IMR-90 (cell line): Measurements from ENCODE around the gene TWIST1. TPM values are rescaled to one million over a fixed set of nuclear protein-coding genes. Genes with fewer than 3 reads are reported as not detected.

ENCODE experiments used
- ATAC-seq: fragments of 200-7000 bp; cut with Tn5 transposase; 2 replicates; pipeline ENCODE4 v1.9.1; 2020; ENCODE audit warnings: low read depth, mild to moderate bottlenecking, moderate library complexity
- BruUV-seq: library from RNA; stranded (reverse); fragments of 400-500 nt; replicated peaks from 2 replicates; lab custom pipeline; 2021; lab: Mats Ljungman, UMichigan
- CTCF ChIA-PET: fragments of 300-600 bp; formaldehyde crosslinking; extraction: SDS; loops from one replicate; lab custom pipeline; 2021; ENCODE audit warnings: antibody characterized with exemption; lab: Yijun Ruan, JAX
- POLR2A ChIA-PET: fragments of 300-600 bp; sonication (Branson Sonifier 250); formaldehyde crosslinking; loops from one replicate; lab custom pipeline; 2022; ENCODE audit warnings: antibody characterized with exemption; ENCODE audit not compliant: unreplicated experiment; lab: Charles Lee
- DNase-seq: peaks from one replicate; pipeline ENCODE4 v3.0.0; 2013
- H2AFZ ChIP-seq: replicated peaks from 2 replicates; pipeline ENCODE3; 2013; ENCODE audit warnings: low read length, mild to moderate bottlenecking; ENCODE audit not compliant: poor library complexity
- H2AK5ac ChIP-seq: 2 replicates; pipeline ENCODE4 v1.6.1; 2013; ENCODE audit warnings: low read depth, low read length, inconsistent platforms
- H2AK9ac ChIP-seq: replicated peaks from 2 replicates; pipeline ENCODE3; 2013; ENCODE audit warnings: mild to moderate bottlenecking, low read depth, low read length, moderate library complexity; ENCODE audit not compliant: poor library complexity
- H2BK120ac ChIP-seq: 2 replicates; pipeline ENCODE4 v1.6.1; 2013; ENCODE audit warnings: low read depth, low read length, inconsistent platforms
- H2BK15ac ChIP-seq: 3 replicates; pipeline ENCODE4 v1.6.1; 2013; ENCODE audit warnings: low read depth, low read length, inconsistent platforms
- H2BK20ac ChIP-seq: 2 replicates; pipeline ENCODE4 v1.6.1; 2013; ENCODE audit warnings: low read depth, mild to moderate bottlenecking, inconsistent platforms, low read length, moderate library complexity
- H2BK5ac ChIP-seq: 2 replicates; pipeline ENCODE4 v1.6.1; 2013; ENCODE audit warnings: mild to moderate bottlenecking, low read depth, low read length, inconsistent platforms; ENCODE audit not compliant: poor library complexity, severe bottlenecking
- H3K14ac ChIP-seq: replicated peaks from 2 replicates; pipeline ENCODE4 v1.6.1; 2013; ENCODE audit warnings: low read depth, low read length, inconsistent platforms
- H3K18ac ChIP-seq: 2 replicates; pipeline ENCODE4 v1.6.1; 2013; ENCODE audit warnings: low read depth, low read length, control low read depth
- H3K23ac ChIP-seq: 2 replicates; pipeline ENCODE4 v1.6.1; 2013; ENCODE audit warnings: low read depth, low read length, inconsistent platforms
- H3K27ac ChIP-seq: 2 replicates; pipeline ENCODE4 v1.5.1; 2013; ENCODE audit warnings: mild to moderate bottlenecking, control low read depth, low read length; ENCODE audit not compliant: insufficient read depth
- H3K27me3 ChIP-seq: 2 replicates; pipeline ENCODE4 v1.6.1; 2013; ENCODE audit warnings: low read length; ENCODE audit not compliant: control insufficient read depth, insufficient read depth
- H3K36me3 ChIP-seq: 2 replicates; pipeline ENCODE4 v1.6.1; 2013; ENCODE audit warnings: low read length, mixed read lengths; ENCODE audit not compliant: control insufficient read depth, insufficient read depth
- H3K4ac ChIP-seq: 2 replicates; pipeline ENCODE4 v1.6.1; 2013; ENCODE audit warnings: low read depth, low read length, inconsistent platforms
- H3K4me1 ChIP-seq: 2 replicates; pipeline ENCODE4 v1.6.1; 2013; ENCODE audit warnings: low read length, mixed read lengths; ENCODE audit not compliant: control insufficient read depth, insufficient read depth
- H3K4me2 ChIP-seq: 2 replicates; pipeline ENCODE4 v1.6.1; 2013; ENCODE audit warnings: low read depth, mild to moderate bottlenecking, control low read depth, low read length, moderate library complexity
- H3K4me3 ChIP-seq: 2 replicates; pipeline ENCODE4 v1.5.1; 2013; ENCODE audit warnings: low read depth, mild to moderate bottlenecking, control low read depth, low read length, moderate library complexity; ENCODE audit not compliant: insufficient read depth
- H3K56ac ChIP-seq: 2 replicates; pipeline ENCODE4 v1.6.1; 2013; ENCODE audit warnings: low read length, inconsistent platforms; ENCODE audit not compliant: insufficient read depth; ENCODE audit errors: extremely low read depth
- H3K79me1 ChIP-seq, 2 experiments: 2 replicates each; pipeline ENCODE4 v1.6.1; 2013; ENCODE audit warnings: low read length in 2 of 2, inconsistent platforms in 1 of 2, low read depth in 1 of 2
- H3K9ac ChIP-seq: 2 replicates; pipeline ENCODE4 v1.6.1; 2013; ENCODE audit warnings: low read depth, low read length, control low read depth
- H3K9me1 ChIP-seq: 2 replicates; pipeline ENCODE4 v1.6.1; 2013; ENCODE audit warnings: low read length, inconsistent platforms; ENCODE audit not compliant: insufficient read depth
- H3K9me3 ChIP-seq: 2 replicates; pipeline ENCODE4 v1.6.1; 2013; ENCODE audit warnings: low read length; ENCODE audit not compliant: control insufficient read depth, insufficient read depth
- H4K20me1 ChIP-seq: 2 replicates; pipeline ENCODE4 v1.6.1; 2013; ENCODE audit warnings: low read length, inconsistent platforms; ENCODE audit not compliant: insufficient read depth
- H4K5ac ChIP-seq: 2 replicates; pipeline ENCODE4 v1.6.1; 2013; ENCODE audit warnings: mild to moderate bottlenecking, low read depth, low read length, control low read depth
- H4K8ac ChIP-seq, 2 experiments: 2 replicates each; pipeline ENCODE4 v1.6.1; 2013; ENCODE audit warnings: low read depth in 2 of 2, low read length in 2 of 2, control low read depth in 1 of 2, inconsistent platforms in 1 of 2
- H4K91ac ChIP-seq: 2 replicates; pipeline ENCODE4 v1.6.1; 2013; ENCODE audit warnings: low read depth, low read length, inconsistent platforms; ENCODE audit not compliant: insufficient read depth
- CEBPB ChIP-seq: IDR thresholded peaks from 2 replicates; pipeline ENCODE4 v1.6.1; 2012; ENCODE audit warnings: low read depth, low read length, improper control_type of control experiment
- CHD1 ChIP-seq: IDR thresholded peaks from 2 replicates; pipeline ENCODE4 v1.6.1; 2012; ENCODE audit warnings: low read depth, low read length, improper control_type of control experiment
- FOS ChIP-seq: fragments of 150-350 bp; IDR thresholded peaks from 2 replicates; pipeline ENCODE4 v1.6.1; 2016; ENCODE audit warnings: low read depth, low read length
- MXI1 ChIP-seq: IDR thresholded peaks from 2 replicates; pipeline ENCODE4 v1.6.1; 2012; ENCODE audit warnings: low read depth, mild to moderate bottlenecking, low read length, moderate library complexity, borderline replicate concordance
- POLR2A ChIP-seq: IDR thresholded peaks from 2 replicates; pipeline ENCODE4 v1.6.1; 2012; ENCODE audit warnings: mild to moderate bottlenecking, low read depth, low read length
- WGBS, 2 experiments: methylation state at CpG; one replicate each; pipeline versions ENCODE4 v1.1.5 to v1.1.7; 2013; ENCODE audit warnings: missing lambda C conversion rate in 2 of 2; ENCODE audit not compliant: insufficient read length in 1 of 2; ENCODE audit errors: extremely low coverage in 2 of 2; 5-methylcytosine and 5-hydroxymethylcytosine counted together
- dilution Hi-C: fragments of 300-500 bp; cut with HindIII; formaldehyde crosslinking; loops from one replicate; pipeline ENCODE4 v1.14.3; 2018; ENCODE audit warnings: low sequenced_read_pairs; ENCODE audit not compliant: unreplicated experiment
- in situ Hi-C: fragments of 300-500 bp; cut with MboI; formaldehyde crosslinking; loops from 3 replicates; pipeline ENCODE4 v1.14.3; 2019; ENCODE audit warnings: low sequenced_read_pairs, inconsistent platforms, mixed read lengths
- intact Hi-C: fragments of 100-400 bp; cut with micrococcal nuclease; formaldehyde crosslinking; loops from 2 replicates; pipeline ENCODE4 v1.10.0; 2022
- polyA plus RNA-seq, 3 experiments: library from polyadenylated mRNA; depleted of rRNA; stranded (reverse); fragments of >200 nt; gene quantifications; 2 replicates each; pipeline ENCODE4 v1.2.3, GENCODE V29; 2012; ENCODE audit warnings: low replicate concordance in 1 of 3
- total RNA-seq: library from RNA; depleted of rRNA; stranded (reverse); fragments of >200 nt; gene quantifications from 2 replicates; pipeline ENCODE4 v1.2.3, GENCODE V29; 2012
- TF ChIP-seq, protein P1 (sequence below): conservative IDR thresholded peaks from 2 replicates; pipeline ENCODE4 v1.5.1; 2012; ENCODE audit warnings: mild to moderate bottlenecking, low read depth, low read length, improper control_type of control experiment
- TF ChIP-seq, protein P2 (sequence below): fragments of 150-350 bp; IDR thresholded peaks from 2 replicates; pipeline ENCODE4 v1.6.1; 2017; ENCODE audit warnings: mild to moderate bottlenecking, antibody characterized with exemption, low read length, low read depth

Gene TWIST1
- total and polyA plus RNA-seq, 2 of the 4 experiments (the other 2 are of a cell fraction): 5.4 to 42.3 TPM

DNA sequence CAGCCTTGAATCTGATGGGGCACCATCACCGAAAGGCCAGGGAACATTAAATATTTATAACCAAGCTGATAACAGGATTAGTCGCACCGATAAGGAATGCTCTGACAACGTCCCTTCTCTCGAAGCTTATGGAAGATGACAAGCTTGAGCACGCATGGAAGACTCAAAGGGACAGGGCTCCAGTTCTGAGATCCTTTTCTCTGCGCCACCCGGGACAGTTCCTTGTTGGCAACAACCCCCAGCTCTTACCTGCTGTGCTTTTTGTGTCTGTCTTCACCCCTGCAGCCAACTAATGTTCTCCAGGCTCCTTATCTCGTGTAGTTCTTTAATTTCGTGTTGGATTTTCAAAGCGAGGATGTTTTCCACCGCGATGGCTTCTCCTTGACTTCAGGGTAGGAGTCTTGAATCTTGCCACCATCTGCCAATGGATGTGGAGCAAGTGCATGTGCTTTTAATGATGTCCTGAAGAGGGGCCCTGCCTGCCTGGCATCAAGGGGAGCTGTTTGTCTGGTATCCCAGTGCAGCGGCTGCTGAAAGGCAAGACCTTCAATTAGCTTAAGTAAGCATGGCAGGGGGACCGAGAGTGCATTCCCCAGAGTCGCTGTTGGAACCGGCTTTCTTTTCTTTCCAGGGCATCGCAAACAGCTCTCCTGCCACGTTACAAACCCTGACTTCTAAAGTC is 28.1 kb upstream of the TWIST1 start:
- DNase-seq: no peak
- TF ChIP-seq FOS: no peak
- TF ChIP-seq, protein P1, sequence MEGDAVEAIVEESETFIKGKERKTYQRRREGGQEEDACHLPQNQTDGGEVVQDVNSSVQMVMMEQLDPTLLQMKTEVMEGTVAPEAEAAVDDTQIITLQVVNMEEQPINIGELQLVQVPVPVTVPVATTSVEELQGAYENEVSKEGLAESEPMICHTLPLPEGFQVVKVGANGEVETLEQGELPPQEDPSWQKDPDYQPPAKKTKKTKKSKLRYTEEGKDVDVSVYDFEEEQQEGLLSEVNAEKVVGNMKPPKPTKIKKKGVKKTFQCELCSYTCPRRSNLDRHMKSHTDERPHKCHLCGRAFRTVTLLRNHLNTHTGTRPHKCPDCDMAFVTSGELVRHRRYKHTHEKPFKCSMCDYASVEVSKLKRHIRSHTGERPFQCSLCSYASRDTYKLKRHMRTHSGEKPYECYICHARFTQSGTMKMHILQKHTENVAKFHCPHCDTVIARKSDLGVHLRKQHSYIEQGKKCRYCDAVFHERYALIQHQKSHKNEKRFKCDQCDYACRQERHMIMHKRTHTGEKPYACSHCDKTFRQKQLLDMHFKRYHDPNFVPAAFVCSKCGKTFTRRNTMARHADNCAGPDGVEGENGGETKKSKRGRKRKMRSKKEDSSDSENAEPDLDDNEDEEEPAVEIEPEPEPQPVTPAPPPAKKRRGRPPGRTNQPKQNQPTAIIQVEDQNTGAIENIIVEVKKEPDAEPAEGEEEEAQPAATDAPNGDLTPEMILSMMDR: no peak
- no peak for TF ChIP-seq CHD1
- TF ChIP-seq, protein P2, sequence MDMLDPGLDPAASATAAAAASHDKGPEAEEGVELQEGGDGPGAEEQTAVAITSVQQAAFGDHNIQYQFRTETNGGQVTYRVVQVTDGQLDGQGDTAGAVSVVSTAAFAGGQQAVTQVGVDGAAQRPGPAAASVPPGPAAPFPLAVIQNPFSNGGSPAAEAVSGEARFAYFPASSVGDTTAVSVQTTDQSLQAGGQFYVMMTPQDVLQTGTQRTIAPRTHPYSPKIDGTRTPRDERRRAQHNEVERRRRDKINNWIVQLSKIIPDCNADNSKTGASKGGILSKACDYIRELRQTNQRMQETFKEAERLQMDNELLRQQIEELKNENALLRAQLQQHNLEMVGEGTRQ: no peak
- TF ChIP-seq POLR2A: no peak
- no peak for TF ChIP-seq CEBPB
- no peak for TF ChIP-seq MXI1
- Histone ChIP-seq H3K27me3 (peaks cover 32% of the 10 kb centered on the region), H3K56ac (no peak overlapping the region), H4K5ac (no peak overlapping the region), H3K4me3 (no peak overlapping the region), H3K23ac (no peak overlapping the region), H3K27ac (no peak overlapping the region), H3K4me1 (no peaks in the 10 kb centered on the region), H3K79me1 (no peaks in the 10 kb centered on the region), H3K18ac (no peak overlapping the region), H4K8ac (no peak overlapping the region), H2BK15ac (no peak overlapping the region), H3K4ac (no peak overlapping the region), H2BK5ac (no peak overlapping the region), H2AFZ (no peak overlapping the region), H3K36me3 (no peaks in the 10 kb centered on the region), H3K14ac (no peak overlapping the region), H4K20me1 (no peaks in the 10 kb centered on the region), H4K91ac (no peak overlapping the region), H2BK20ac (no peak overlapping the region), H2BK120ac (no peak overlapping the region), H2AK5ac (no peak overlapping the region), H3K9me3 (peaks cover 13% of the 10 kb centered on the region), H2AK9ac (no peak overlapping the region), H3K9me1 (no peaks in the 10 kb centered on the region), H3K4me2 (no peak overlapping the region), H3K9ac (no peak overlapping the region)
- no TSS peak for BruUV-seq
- POLR2A ChIA-PET: no interaction called here
- intact Hi-C loops (no loop called here), in situ Hi-C loops (no loop called here), dilution Hi-C loops (no loop called here)
- CTCF ChIA-PET: interaction anchor here (1.1 kb wide), 1 partner anchor 11 kb away, joined by 3 read pairs; no protein-coding TSS in a partner anchor
- WGBS, 2 experiments: 13% methylated on average over 3 of the region's 19 CpGs; no CpG with 5 or more reads in 1 of the 2 experiments
- ATAC-seq: no peak
